Activated CD8-positive, alpha-beta memory T cell treated with anti-CD3 and anti-CD28 coated beads, Interleukin-2, amount 50 U/mL, for 1 hour (primary cell): ENCODE measurements around the gene BTBD3.

Source experiments
- DNase-seq: peaks from one replicate; pipeline ENCODE4 v3.0.0-alpha.2; 2020; ENCODE audit errors: extremely low read depth

The BTBD3 gene

GRCh38 chr20:11966186-11966585 lies 48.5 kb downstream of the BTBD3 start:
- no peak for DNase-seq

- no peak for DNase-seq
Observed at GRCh38 chr20:11970243-11970836, 52.6 kb downstream of the BTBD3 start.

GRCh38 chr20:11972478-11972877 lies 54.8 kb downstream of the BTBD3 start:
- DNase-seq: no peak
